OCI-LY3 (cell line): ENCODE measurements around the gene B3GNT9.

Experiments
- H2AFZ ChIP-seq: fragments of 200-600, 300-600 bp; shearing (Covaris generic); 2 replicates; pipeline ENCODE4 v1.6.0; 2014; ENCODE audit warnings: antibody characterized with exemption, low read depth, low read length
- H3K27ac ChIP-seq: fragments of 200-600, 300-600 bp; sonication (generic); 2 replicates; pipeline ENCODE4 v1.5.1; 2014; ENCODE audit warnings: mild to moderate bottlenecking, low read length, moderate library complexity, mixed read lengths
- H3K27me3 ChIP-seq: fragments of 200-600, 300-600 bp; sonication (generic); 2 replicates; pipeline ENCODE4 v1.6.1; 2014; ENCODE audit warnings: low read depth, low read length, mixed read lengths
- H3K36me3 ChIP-seq: fragments of 200-600, 300-600 bp; sonication (generic); replicated peaks from 2 replicates; pipeline ENCODE3; 2014; ENCODE audit warnings: low read depth, low read length, mixed read lengths
- H3K4me1 ChIP-seq: fragments of 300-600, 200-600 bp; sonication (generic); 2 replicates; pipeline ENCODE4 v1.6.1; 2014; ENCODE audit warnings: low read length, mixed read lengths
- H3K4me2 ChIP-seq: fragments of 200-600, 300-600 bp; sonication (generic); 2 replicates; pipeline ENCODE4 v1.6.1; 2014; ENCODE audit warnings: low read length, mixed read lengths
- H3K4me3 ChIP-seq: fragments of 300-600, 200-600 bp; sonication (generic); 2 replicates; pipeline ENCODE4 v1.5.1; 2014; ENCODE audit warnings: antibody characterized with exemption, mild to moderate bottlenecking, low read length, moderate library complexity
- H3K79me2 ChIP-seq: fragments of 300-600, 200-600 bp; shearing (Covaris generic); 2 replicates; pipeline ENCODE4 v1.6.1; 2014; ENCODE audit warnings: mild to moderate bottlenecking, low read length, mixed read lengths
- H3K9ac ChIP-seq: fragments of 300-600, 200-600 bp; shearing (Covaris generic); 2 replicates; pipeline ENCODE4 v1.6.0; 2014; ENCODE audit warnings: mild to moderate bottlenecking, low read length, moderate library complexity
- H3K9me3 ChIP-seq: fragments of 200-600, 300-600 bp; shearing (Covaris generic); 2 replicates; pipeline ENCODE4 v1.6.1; 2014; ENCODE audit warnings: low read length, mixed read lengths; ENCODE audit not compliant: insufficient read depth
- H4K20me1 ChIP-seq: fragments of 200-600, 300-600 bp; sonication (generic); 2 replicates; pipeline ENCODE4 v1.6.1; 2016; ENCODE audit warnings: low read length, mixed read lengths; ENCODE audit not compliant: insufficient read depth
- CTCF ChIP-seq: fragments of 200-600, 300-600 bp; sonication (generic); IDR thresholded peaks from 2 replicates; pipeline ENCODE4 v1.5.1; 2014; ENCODE audit warnings: antibody characterized with exemption, low read length, low read depth
- EZH2phosphoT487 ChIP-seq: fragments of 200-600 bp; shearing (Covaris generic); IDR thresholded peaks from 2 replicates; pipeline ENCODE4 v1.6.1; 2018; ENCODE audit warnings: antibody characterized with exemption, mixed run types, low read depth

B3GNT9 gene

GRCh38 chr16:67108931-67109406 lies 41.8 kb downstream of the B3GNT9 start:
- Histone ChIP-seq H3K4me2 (peak overlapping the region; percentile 97), H3K79me2 (peaks cover 38% of the 10 kb centered on the region), H3K27ac (no peak overlapping the region), H2AFZ (peak overlapping the region; percentile 96), H3K27me3 (no peaks in the 10 kb centered on the region), H3K36me3 (peaks cover 7% of the 10 kb centered on the region), H3K9me3 (no peaks in the 10 kb centered on the region), H3K4me1 (peaks cover 29% of the 10 kb centered on the region), H3K4me3 (peak overlapping the region; percentile 95), H3K9ac (peak overlapping the region; percentile 63), H4K20me1 (0 out of 2 replicates have a peak, but pooled peaks cover 3% of the 10 kb centered on the region)
- no peak for TF ChIP-seq EZH2phosphoT487
- TF ChIP-seq CTCF = no peak

- Histone ChIP-seq H3K9me3 (no peaks in the 10 kb centered on the region), H3K27me3 (no peaks in the 10 kb centered on the region), H3K4me2 (no peak overlapping the region), H2AFZ (no peak overlapping the region), H3K27ac (no peak overlapping the region), H4K20me1 (0 out of 2 replicates have a peak, but pooled peaks cover 3% of the 10 kb centered on the region), H3K79me2 (peaks cover 35% of the 10 kb centered on the region), H3K36me3 (peaks cover 5% of the 10 kb centered on the region), H3K4me3 (no peak overlapping the region), H3K4me1 (peaks cover 29% of the 10 kb centered on the region), H3K9ac (no peak overlapping the region)
- TF ChIP-seq CTCF = no peak
- no peak for TF ChIP-seq EZH2phosphoT487
Measured at GRCh38 chr16:67108489-67108888, 42.3 kb downstream of the B3GNT9 start.

- Histone ChIP-seq H4K20me1 (no peaks in the 10 kb centered on the region), H3K79me2 (peaks cover 11% of the 10 kb centered on the region), H3K27me3 (no peaks in the 10 kb centered on the region), H3K27ac (no peak overlapping the region), H2AFZ (no peak overlapping the region), H3K9ac (no peak overlapping the region), H3K4me1 (peaks cover 23% of the 10 kb centered on the region), H3K4me2 (no peak overlapping the region), H3K36me3 (no peaks in the 10 kb centered on the region), H3K9me3 (no peaks in the 10 kb centered on the region), H3K4me3 (no peak overlapping the region)
- no peak for TF ChIP-seq CTCF
- TF ChIP-seq EZH2phosphoT487 = no peak
Measured at GRCh38 chr16:67105881-67106280, 44.9 kb downstream of the B3GNT9 start.

GRCh38 chr16:67105246-67105645 lies 45.6 kb downstream of the B3GNT9 start:
- Histone ChIP-seq H3K79me2 (peaks cover 5% of the 10 kb centered on the region), H3K36me3 (no peaks in the 10 kb centered on the region), H4K20me1 (no peaks in the 10 kb centered on the region), H3K4me2 (peak overlapping the region; percentile 18; the same call in 1 of the 2 replicates), H3K27me3 (no peaks in the 10 kb centered on the region), H3K9ac (no peak overlapping the region), H3K9me3 (no peaks in the 10 kb centered on the region), H3K27ac (0 out of 2 replicates have a peak overlapping the region, but pooled peaks have one; percentile 9), H3K4me3 (no peak overlapping the region), H3K4me1 (peaks cover 19% of the 10 kb centered on the region), H2AFZ (no peak overlapping the region)
- TF ChIP-seq CTCF (no peak), EZH2phosphoT487 (no peak)
